GM19438 (cell line): ENCODE data around the gene PDE8B.
"Not testable (repeated sequence)": the region's sequence is repeated elsewhere in the genome, so short reads cannot be mapped to it uniquely, and the experiment has no call there.

Experiments used
- ATAC-seq: cut with Tn5 transposase; IDR thresholded peaks from one replicate; pipeline ENCODE4 v1.9.1; 2021; ENCODE audit warnings: low read depth; ENCODE audit not compliant: unreplicated experiment

The PDE8B gene

GRCh38 chr5:77355080-77355479, 144.6 kb downstream of the PDE8B start:
- ATAC-seq: no peak

GRCh38 chr5:77355751-77356150, 145.3 kb downstream of the PDE8B start:
- ATAC-seq: no peak

GRCh38 chr5:77356740-77357139, 146.3 kb downstream of the PDE8B start:
- ATAC-seq: peak; percentile 90

- no peak for ATAC-seq
These were observed 148.1 kb downstream of the PDE8B start for GRCh38 chr5:77358255-77359205.

GRCh38 chr5:77359231-77359630, 148.8 kb downstream of the PDE8B start:
- ATAC-seq: no peak

GRCh38 chr5:77360381-77360780, 149.9 kb downstream of the PDE8B start:
- no peak for ATAC-seq

GRCh38 chr5:77360973-77361372, 150.5 kb downstream of the PDE8B start:
- no peak for ATAC-seq

- ATAC-seq: no peak
These were observed 156.4 kb downstream of the PDE8B start for GRCh38 chr5:77366717-77367500.

- no peak for ATAC-seq
These were observed 157.3 kb downstream of the PDE8B start for GRCh38 chr5:77367741-77368140.

GRCh38 chr5:77368367-77368766, 157.9 kb downstream of the PDE8B start:
- ATAC-seq: no peak

GRCh38 chr5:77369566-77369965, 159.1 kb downstream of the PDE8B start:
- ATAC-seq: no peak

GRCh38 chr5:77374686-77375085, 164.2 kb downstream of the PDE8B start:
- ATAC-seq: no peak

- ATAC-seq: no peak
These were observed 166.3 kb downstream of the PDE8B start for GRCh38 chr5:77376609-77377300.

- ATAC-seq: peak; percentile 66
These were observed 169.1 kb downstream of the PDE8B start for GRCh38 chr5:77379558-77380061.

- ATAC-seq: no peak
These were observed 170.2 kb downstream of the PDE8B start for GRCh38 chr5:77380636-77381035.

- ATAC-seq: not testable (repeated sequence)
These were observed 172.9 kb downstream of the PDE8B start for GRCh38 chr5:77383336-77383735.

- not testable (repeated sequence) for ATAC-seq
These were observed 175.9 kb downstream of the PDE8B start for GRCh38 chr5:77386340-77386739.

- ATAC-seq: no peak
These were observed 179.3 kb downstream of the PDE8B start for GRCh38 chr5:77389746-77390145.

- no peak for ATAC-seq
These were observed 179.7 kb downstream of the PDE8B start for GRCh38 chr5:77390221-77390620.

- ATAC-seq: no peak
These were observed 180.3 kb downstream of the PDE8B start for GRCh38 chr5:77390795-77391194.
